DLD1 (cell line): ENCODE results near the gene PRR23B.

Experiments used
- in situ Hi-C: cut with HindIII; loops from 2 replicates; pipeline ENCODE4 v1.10.0; 2017; ENCODE audit warnings: low sequenced_read_pairs

The PRR23B gene

DNA sequence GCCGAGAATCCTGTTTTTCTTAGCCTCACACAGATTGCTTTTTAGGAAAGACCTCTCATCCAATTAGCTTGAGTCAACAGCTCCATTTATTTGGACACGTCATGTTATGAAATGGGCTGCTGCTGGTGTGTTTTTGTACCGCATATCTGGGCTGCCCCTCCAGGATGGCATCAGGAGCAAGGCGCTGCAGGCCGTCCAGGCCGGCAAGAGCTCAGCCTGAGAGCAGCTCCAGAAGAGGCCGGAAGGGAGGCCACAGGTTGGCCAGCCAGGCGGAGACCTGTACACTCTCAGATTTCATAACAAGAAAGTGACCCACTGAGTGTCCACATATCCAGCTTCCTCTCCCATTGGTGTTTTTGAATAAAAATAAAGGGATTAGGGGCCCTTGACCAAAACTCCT lies 45.4 kb downstream of the PRR23B start:
- in situ Hi-C loops = no loop called here

- in situ Hi-C loops = no loop called here
These were observed 46.3 kb downstream of the PRR23B start for GRCh38 chr3:138974462-138974861.

GRCh38 chr3:138972941-138973340 lies 47.8 kb downstream of the PRR23B start:
- in situ Hi-C loops = no loop called here

GRCh38 chr3:138971766-138972320 lies 48.9 kb downstream of the PRR23B start:
- in situ Hi-C loops = no loop called here
